ENCODE data around the gene MYLK.

- TF ChIP-seq CTCF (conservative IDR thresholded peaks at IDR 0.05; ENCODE audit: low read depth, low read length) = no peak
- no peak for TF ChIP-seq MAZ (IDR thresholded peaks at IDR 0.05; ENCODE audit: borderline replicate concordance, low read depth, low read length)
- no peak for TF ChIP-seq SMC3 (IDR thresholded peaks at IDR 0.05; ENCODE audit: low read depth, low read length)
- no peak for TF ChIP-seq RAD21 (IDR thresholded peaks at IDR 0.05; ENCODE audit: low read length)
- TF ChIP-seq USF2 (IDR thresholded peaks at IDR 0.05; ENCODE audit: low read depth, low read length) = no peak
- TF ChIP-seq MAFK (IDR thresholded peaks at IDR 0.05; ENCODE audit: low read depth, low read length) = no peak
- no peak for TF ChIP-seq POLR2A (IDR thresholded peaks at IDR 0.05; ENCODE audit: low read depth, low read length)
- no peak for TF ChIP-seq RCOR1 (IDR thresholded peaks at IDR 0.05; ENCODE audit: insufficient replicate concordance, low read length)
- no peak for TF ChIP-seq ELK1 (IDR thresholded peaks at IDR 0.05; ENCODE audit: borderline replicate concordance, low read depth, low read length)
Observed at GRCh38 chr3:123633530-123633929, 250.6 kb downstream of the MYLK start.

All from IMR-90 (cell line).